ENCODE data around the gene NCOA5.

- TF ChIP-seq POLR2AphosphoS5 (IDR thresholded peaks at IDR 0.05) (no peak), CTCF (IDR thresholded peaks at IDR 0.05 in 8 of 11, conservative IDR thresholded peaks at IDR 0.05 in 3 of 11) (no peak), POLR2A (IDR thresholded peaks at IDR 0.05) (no peak)
Observed at GRCh38 chr20:46137816-46138215, 48.1 kb upstream of the NCOA5 start.
